PFSK-1 (cell line): ENCODE measurements around the gene CCN2.

Experiments used
- FOXP2 ChIP-seq: optimal IDR thresholded peaks from 2 replicates; pipeline ENCODE3; 2011; ENCODE audit warnings: borderline replicate concordance, control low read depth, inconsistent platforms; ENCODE audit not compliant: insufficient read depth; ENCODE audit errors: extremely low read length, extremely low read depth
- POLR2AphosphoS5 ChIP-seq: IDR thresholded peaks from 2 replicates; pipeline ENCODE4 v1.6.1; 2012; ENCODE audit warnings: low read depth, mild to moderate bottlenecking, control low read depth, low read length, moderate library complexity
- SIN3A ChIP-seq: IDR thresholded peaks from 2 replicates; pipeline ENCODE4 v1.6.1; 2012; ENCODE audit warnings: mild to moderate bottlenecking, low read length, moderate library complexity, borderline replicate concordance; ENCODE audit not compliant: insufficient read depth
- TAF1 ChIP-seq: IDR thresholded peaks from 2 replicates; pipeline ENCODE4 v1.6.1; 2012; ENCODE audit warnings: low read length, control low read depth, borderline replicate concordance; ENCODE audit not compliant: insufficient read depth
- TF ChIP-seq, protein P1 (sequence below), 2 experiments: IDR thresholded peaks; 2 replicates each; pipeline versions ENCODE4 v1.6.1 to v1.8.0; 2011 to 2012; ENCODE audit warnings: low read depth in 2 of 2, low read length in 2 of 2, control low read depth in 1 of 2, inconsistent platforms in 1 of 2, mild to moderate bottlenecking in 1 of 2, moderate library complexity in 1 of 2; ENCODE audit not compliant: insufficient read depth in 1 of 2

CCN2 gene

GRCh38 chr6:131916847-131917246 is 34.3 kb downstream of the CCN2 start:
- TF ChIP-seq FOXP2 (no peak), SIN3A (no peak)

GRCh38 chr6:131914967-131915751 is 36.0 kb downstream of the CCN2 start:
- TF ChIP-seq POLR2AphosphoS5: no peak
- no peak for TF ChIP-seq FOXP2
- no peak for TF ChIP-seq TAF1

GRCh38 chr6:131914234-131914633 is 36.9 kb downstream of the CCN2 start:
- TF ChIP-seq POLR2AphosphoS5 (no peak), SIN3A (no peak)

DNA sequence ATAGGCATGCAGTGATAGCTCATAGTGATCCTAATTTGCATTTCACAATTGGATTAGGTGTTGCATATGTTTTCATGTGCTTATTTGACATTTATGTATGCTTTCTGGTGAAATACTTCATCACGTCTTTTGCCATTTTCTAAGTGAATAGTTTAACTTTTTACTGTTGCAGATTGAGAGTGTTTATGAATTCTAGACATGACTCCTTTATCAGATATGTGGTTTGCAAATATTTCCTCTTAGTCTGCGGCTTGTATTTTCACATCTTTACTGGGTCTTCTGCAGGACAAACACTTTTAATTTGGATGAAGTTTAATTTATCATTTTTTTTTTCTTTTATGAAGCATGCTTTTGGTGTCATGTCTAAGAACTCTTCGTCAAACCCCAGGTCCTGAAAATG is 39.2 kb downstream of the CCN2 start:
- no peak for TF ChIP-seq SIN3A
- TF ChIP-seq POLR2AphosphoS5: no peak
- no peak for TF ChIP-seq FOXP2
- no peak for TF ChIP-seq TAF1
- TF ChIP-seq, protein P1, sequence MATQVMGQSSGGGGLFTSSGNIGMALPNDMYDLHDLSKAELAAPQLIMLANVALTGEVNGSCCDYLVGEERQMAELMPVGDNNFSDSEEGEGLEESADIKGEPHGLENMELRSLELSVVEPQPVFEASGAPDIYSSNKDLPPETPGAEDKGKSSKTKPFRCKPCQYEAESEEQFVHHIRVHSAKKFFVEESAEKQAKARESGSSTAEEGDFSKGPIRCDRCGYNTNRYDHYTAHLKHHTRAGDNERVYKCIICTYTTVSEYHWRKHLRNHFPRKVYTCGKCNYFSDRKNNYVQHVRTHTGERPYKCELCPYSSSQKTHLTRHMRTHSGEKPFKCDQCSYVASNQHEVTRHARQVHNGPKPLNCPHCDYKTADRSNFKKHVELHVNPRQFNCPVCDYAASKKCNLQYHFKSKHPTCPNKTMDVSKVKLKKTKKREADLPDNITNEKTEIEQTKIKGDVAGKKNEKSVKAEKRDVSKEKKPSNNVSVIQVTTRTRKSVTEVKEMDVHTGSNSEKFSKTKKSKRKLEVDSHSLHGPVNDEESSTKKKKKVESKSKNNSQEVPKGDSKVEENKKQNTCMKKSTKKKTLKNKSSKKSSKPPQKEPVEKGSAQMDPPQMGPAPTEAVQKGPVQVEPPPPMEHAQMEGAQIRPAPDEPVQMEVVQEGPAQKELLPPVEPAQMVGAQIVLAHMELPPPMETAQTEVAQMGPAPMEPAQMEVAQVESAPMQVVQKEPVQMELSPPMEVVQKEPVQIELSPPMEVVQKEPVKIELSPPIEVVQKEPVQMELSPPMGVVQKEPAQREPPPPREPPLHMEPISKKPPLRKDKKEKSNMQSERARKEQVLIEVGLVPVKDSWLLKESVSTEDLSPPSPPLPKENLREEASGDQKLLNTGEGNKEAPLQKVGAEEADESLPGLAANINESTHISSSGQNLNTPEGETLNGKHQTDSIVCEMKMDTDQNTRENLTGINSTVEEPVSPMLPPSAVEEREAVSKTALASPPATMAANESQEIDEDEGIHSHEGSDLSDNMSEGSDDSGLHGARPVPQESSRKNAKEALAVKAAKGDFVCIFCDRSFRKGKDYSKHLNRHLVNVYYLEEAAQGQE (IDR thresholded peaks at IDR 0.05; ENCODE audit: insufficient read depth in 1 of 2, low read depth in 2 of 2, low read length in 2 of 2): no peak

- TF ChIP-seq TAF1 (no peak), SIN3A (no peak), FOXP2 (no peak), POLR2AphosphoS5 (no peak)
- TF ChIP-seq, protein P1 (IDR thresholded peaks at IDR 0.05; ENCODE audit: insufficient read depth in 1 of 2, low read depth in 2 of 2, low read length in 2 of 2): no peak
These were observed 40.2 kb downstream of the CCN2 start for GRCh38 chr6:131910956-131911355.

DNA sequence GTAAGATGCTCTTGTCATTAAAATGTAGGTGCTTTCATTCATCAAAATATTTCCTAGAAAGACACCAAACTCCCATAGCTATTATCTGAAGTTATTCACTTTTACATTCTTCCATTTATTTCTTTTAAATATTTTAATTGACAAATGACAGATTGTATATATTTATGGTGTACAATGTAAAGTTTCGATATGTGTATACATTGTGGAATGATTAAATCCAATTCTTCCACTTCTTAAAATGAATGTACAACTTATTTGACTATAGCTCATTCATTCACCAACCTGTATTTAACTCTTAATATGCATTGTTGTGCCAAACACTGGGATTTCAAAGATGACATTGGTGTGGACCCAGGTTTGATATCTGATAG is 41.0 kb downstream of the CCN2 start:
- TF ChIP-seq TAF1 (no peak), POLR2AphosphoS5 (no peak), FOXP2 (no peak), SIN3A (no peak)
- TF ChIP-seq, protein P1 (IDR thresholded peaks at IDR 0.05; ENCODE audit: insufficient read depth in 1 of 2, low read depth in 2 of 2, low read length in 2 of 2): no peak
